H9 (cell line): Measurements from ENCODE around the gene MED22. TPM values are rescaled to one million over a fixed set of nuclear protein-coding genes. Genes with fewer than 3 reads are reported as not detected.

Experiments
- DNase-seq: peaks from one replicate; pipeline ENCODE4 v3.0.0-alpha.2; 2017
- H2AFZ ChIP-seq: one replicate; pipeline ENCODE4 v1.6.1; 2013; ENCODE audit warnings: mild to moderate bottlenecking, low read length, control low read depth, moderate library complexity
- H2AK5ac ChIP-seq: 2 replicates; pipeline ENCODE4 v1.6.1; 2013; ENCODE audit warnings: low read length, control low read depth, mixed read lengths; ENCODE audit not compliant: insufficient read length
- H2BK120ac ChIP-seq: one replicate; pipeline ENCODE4 v1.6.1; 2013; ENCODE audit warnings: low read depth, mild to moderate bottlenecking, low read length, control low read depth, inconsistent platforms; ENCODE audit not compliant: poor library complexity, severe bottlenecking
- H2BK12ac ChIP-seq: 2 replicates; pipeline ENCODE4 v1.6.1; 2013; ENCODE audit warnings: low read length, control low read depth, mixed read lengths, low read depth; ENCODE audit not compliant: insufficient read length
- H2BK15ac ChIP-seq: 2 replicates; pipeline ENCODE4 v1.6.1; 2013; ENCODE audit warnings: low read depth, low read length, control low read depth
- H2BK20ac ChIP-seq: one replicate; pipeline ENCODE4 v1.6.1; 2013; ENCODE audit warnings: low read depth, mild to moderate bottlenecking, low read length, control low read depth, inconsistent platforms; ENCODE audit not compliant: poor library complexity, severe bottlenecking
- H2BK5ac ChIP-seq: 2 replicates; pipeline ENCODE4 v1.6.1; 2013; ENCODE audit warnings: low read length, control low read depth, mixed read lengths; ENCODE audit not compliant: insufficient read length
- H3K14ac ChIP-seq: 2 replicates; pipeline ENCODE4 v1.6.1; 2013; ENCODE audit warnings: low read length, control low read depth; ENCODE audit not compliant: insufficient read depth
- H3K18ac ChIP-seq: 2 replicates; pipeline ENCODE4 v1.6.1; 2013; ENCODE audit warnings: low read depth, mild to moderate bottlenecking, mixed read lengths, low read length, control low read depth; ENCODE audit not compliant: insufficient read length
- H3K23ac ChIP-seq: 2 replicates; pipeline ENCODE4 v1.6.1; 2013; ENCODE audit warnings: low read length, control low read depth, mixed read lengths, low read depth; ENCODE audit not compliant: insufficient read length
- H3K23me2 ChIP-seq: 2 replicates; pipeline ENCODE4 v1.6.1; 2013; ENCODE audit warnings: low read depth, mild to moderate bottlenecking, mixed read lengths, low read length, control low read depth; ENCODE audit not compliant: insufficient read length, poor library complexity, severe bottlenecking
- H3K27ac ChIP-seq: 2 replicates; pipeline ENCODE4 v1.5.1; 2013; ENCODE audit warnings: low read length, control low read depth, mixed read lengths, low read depth; ENCODE audit not compliant: insufficient read length
- H3K27me3 ChIP-seq: 2 replicates; pipeline ENCODE4 v1.6.1; 2013; ENCODE audit warnings: low read length, control low read depth, inconsistent platforms; ENCODE audit not compliant: insufficient read depth
- H3K4ac ChIP-seq: 2 replicates; pipeline ENCODE4 v1.6.1; 2013; ENCODE audit warnings: low read depth, mild to moderate bottlenecking, control low read depth, inconsistent platforms, low read length, moderate library complexity
- H3K4me1 ChIP-seq: 2 replicates; pipeline ENCODE4 v1.6.1; 2013; ENCODE audit warnings: low read length, control low read depth, inconsistent platforms; ENCODE audit not compliant: insufficient read depth
- H3K4me2 ChIP-seq: 2 replicates; pipeline ENCODE4 v1.6.1; 2013; ENCODE audit warnings: low read length, control low read depth, mixed read lengths; ENCODE audit not compliant: insufficient read length, insufficient read depth
- H3K56ac ChIP-seq: 2 replicates; pipeline ENCODE4 v1.6.1; 2013; ENCODE audit warnings: low read depth, mild to moderate bottlenecking, mixed read lengths, low read length, control low read depth; ENCODE audit not compliant: insufficient read length
- H3K79me1 ChIP-seq: 2 replicates; pipeline ENCODE4 v1.6.1; 2013; ENCODE audit warnings: low read depth, mild to moderate bottlenecking, moderate library complexity, low read length, control low read depth, inconsistent platforms; ENCODE audit not compliant: insufficient read depth, poor library complexity, severe bottlenecking
- H3K79me2 ChIP-seq: 2 replicates; pipeline ENCODE4 v1.6.1; 2013; ENCODE audit warnings: low read length, control low read depth, inconsistent platforms; ENCODE audit not compliant: insufficient read depth
- H3K9ac ChIP-seq: 2 replicates; pipeline ENCODE4 v1.6.1; 2013; ENCODE audit warnings: low read length, control low read depth, mixed read lengths; ENCODE audit not compliant: insufficient read length; ENCODE audit errors: extremely low read depth
- H3K9me3 ChIP-seq: one replicate; pipeline ENCODE4 v1.6.1; 2013; ENCODE audit warnings: low read depth, low read length, inconsistent platforms; ENCODE audit not compliant: control insufficient read depth
- H3T11ph ChIP-seq: one replicate; pipeline ENCODE4 v1.6.1; 2013; ENCODE audit warnings: mild to moderate bottlenecking, low read length, control low read depth, inconsistent platforms
- H4K20me1 ChIP-seq: one replicate; pipeline ENCODE4 v1.6.1; 2013; ENCODE audit not compliant: control insufficient read depth, insufficient read length, insufficient read depth
- H4K5ac ChIP-seq: 2 replicates; pipeline ENCODE4 v1.6.1; 2013; ENCODE audit warnings: low read depth, mild to moderate bottlenecking, mixed read lengths, low read length, control low read depth; ENCODE audit not compliant: insufficient read length
- H4K8ac ChIP-seq: replicated peaks from 2 replicates; pipeline ENCODE4 v1.6.1; 2013; ENCODE audit warnings: low read length, control low read depth, mixed read lengths, low read depth; ENCODE audit not compliant: insufficient read length
- H4K91ac ChIP-seq: 2 replicates; pipeline ENCODE4 v1.6.1; 2013; ENCODE audit warnings: low read depth, mild to moderate bottlenecking, moderate library complexity, mixed read lengths, low read length, control low read depth; ENCODE audit not compliant: insufficient read length
- H3K27ac Mint-ChIP-seq, 3 experiments: 2 replicates in 2 of 3; 3 replicates in 1 of 3; pipeline ENCODE4 v1.8.0; 2020 to 2021; ENCODE audit warnings: mixed read lengths in 3 of 3, mild to moderate bottlenecking in 1 of 3, moderate library complexity in 1 of 3
- H3K27me3 Mint-ChIP-seq: 2 replicates; pipeline ENCODE4 v1.8.0; 2021; ENCODE audit warnings: low read depth, mild to moderate bottlenecking, moderate library complexity, mixed read lengths
- H3K36me3 Mint-ChIP-seq, 3 experiments: 2 replicates in 2 of 3; 3 replicates in 1 of 3; pipeline ENCODE4 v1.8.0; 2020 to 2021; ENCODE audit warnings: low read depth in 3 of 3, mixed read lengths in 3 of 3; ENCODE audit not compliant: insufficient read depth in 1 of 3
- H3K4me1 Mint-ChIP-seq, 2 experiments: 2 replicates each; pipeline ENCODE4 v1.8.0; 2020; ENCODE audit warnings: mixed read lengths in 2 of 2
- H3K4me3 Mint-ChIP-seq, 2 experiments: 2 replicates in 1 of 2; 3 replicates in 1 of 2; pipeline ENCODE4 v1.8.0; 2020 to 2021; ENCODE audit warnings: mild to moderate bottlenecking in 2 of 2, mixed read lengths in 2 of 2, moderate library complexity in 1 of 2
- H3K9me3 Mint-ChIP-seq, 2 experiments: 2 replicates in 1 of 2; 3 replicates in 1 of 2; pipeline ENCODE4 v1.8.0; 2020; ENCODE audit warnings: mild to moderate bottlenecking in 2 of 2, mixed read lengths in 2 of 2, moderate library complexity in 1 of 2
- WGBS: extraction: QIAGEN DNeasy Blood & Tissue Kit; methylation state at CpG from one replicate; pipeline ENCODE4 v1.1.7; 2013; ENCODE audit warnings: missing lambda C conversion rate, low lambda C conversion rate, mixed read lengths; ENCODE audit not compliant: insufficient read length; ENCODE audit errors: extremely low coverage; 5-methylcytosine and 5-hydroxymethylcytosine counted together
- total RNA-seq: library from RNA; stranded (reverse); gene quantifications from 2 replicates; pipeline ENCODE4 v1.2.1, GENCODE V29; 2021
- TF ChIP-seq, protein P1 (sequence below): fragments of 200-600 bp; sonication (generic); conservative IDR thresholded peaks from 3 replicates; pipeline ENCODE4 v1.8.0; 2021; ENCODE audit warnings: antibody characterized with exemption, mild to moderate bottlenecking

The MED22 gene
- total RNA-seq, 1 experiment from 2014 or later, result 60.1 TPM

DNA sequence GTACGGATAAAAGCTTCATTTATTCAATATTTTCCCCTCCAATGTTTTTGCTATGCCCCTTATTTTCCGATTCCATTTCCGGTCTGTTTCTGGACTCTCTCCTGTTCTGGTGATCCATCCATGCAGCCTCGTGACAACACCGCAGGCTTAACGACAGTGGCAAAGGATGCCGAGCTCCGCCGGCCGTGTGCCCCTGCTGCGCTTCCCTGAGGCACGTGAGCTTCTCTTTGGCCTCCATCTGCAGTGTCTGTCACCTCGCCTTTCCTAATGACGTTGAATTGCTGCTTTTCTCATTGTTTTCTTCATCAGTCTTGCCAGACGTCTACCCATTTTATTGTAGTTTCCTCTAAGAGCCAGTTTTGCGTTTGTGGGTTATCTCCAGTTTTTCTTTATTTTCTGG lies 40.6 kb downstream of the MED22 start:
- Histone ChIP-seq H3K4me1 (no peaks in the 10 kb centered on the region), H2AFZ (no peak overlapping the region), H3K4me2 (no peak overlapping the region), H3K18ac (no peak overlapping the region), H2BK20ac (no peak overlapping the region), H3K27me3 (no peaks in the 10 kb centered on the region), H2BK15ac (no peak overlapping the region), H3K79me1 (no peaks in the 10 kb centered on the region), H4K20me1 (no peaks in the 10 kb centered on the region), H2BK120ac (no peak overlapping the region), H3K27ac (no peak overlapping the region), H3K23ac (no peak overlapping the region), H3T11ph (no peak overlapping the region), H3K9me3 (no peaks in the 10 kb centered on the region), H2BK12ac (no peak overlapping the region), H4K5ac (no peak overlapping the region), H3K9ac (no peak overlapping the region), H2BK5ac (no peak overlapping the region), H3K23me2 (no peaks in the 10 kb centered on the region), H4K91ac (no peak overlapping the region), H3K79me2 (no peaks in the 10 kb centered on the region), H3K14ac (no peak overlapping the region), H3K4ac (no peak overlapping the region), H4K8ac (no peak overlapping the region), H2AK5ac (no peak overlapping the region), H3K56ac (no peak overlapping the region)
- TF ChIP-seq, protein P1, sequence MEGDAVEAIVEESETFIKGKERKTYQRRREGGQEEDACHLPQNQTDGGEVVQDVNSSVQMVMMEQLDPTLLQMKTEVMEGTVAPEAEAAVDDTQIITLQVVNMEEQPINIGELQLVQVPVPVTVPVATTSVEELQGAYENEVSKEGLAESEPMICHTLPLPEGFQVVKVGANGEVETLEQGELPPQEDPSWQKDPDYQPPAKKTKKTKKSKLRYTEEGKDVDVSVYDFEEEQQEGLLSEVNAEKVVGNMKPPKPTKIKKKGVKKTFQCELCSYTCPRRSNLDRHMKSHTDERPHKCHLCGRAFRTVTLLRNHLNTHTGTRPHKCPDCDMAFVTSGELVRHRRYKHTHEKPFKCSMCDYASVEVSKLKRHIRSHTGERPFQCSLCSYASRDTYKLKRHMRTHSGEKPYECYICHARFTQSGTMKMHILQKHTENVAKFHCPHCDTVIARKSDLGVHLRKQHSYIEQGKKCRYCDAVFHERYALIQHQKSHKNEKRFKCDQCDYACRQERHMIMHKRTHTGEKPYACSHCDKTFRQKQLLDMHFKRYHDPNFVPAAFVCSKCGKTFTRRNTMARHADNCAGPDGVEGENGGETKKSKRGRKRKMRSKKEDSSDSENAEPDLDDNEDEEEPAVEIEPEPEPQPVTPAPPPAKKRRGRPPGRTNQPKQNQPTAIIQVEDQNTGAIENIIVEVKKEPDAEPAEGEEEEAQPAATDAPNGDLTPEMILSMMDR, result no peak
- no peak overlapping the region for H3K4me3 Mint-ChIP-seq
- H3K9me3 Mint-ChIP-seq, result peaks cover 10 to 12% of the 10 kb centered on the region in 2 experiments
- peaks cover 9 to 10% (median 9%) of the 10 kb centered on the region in 3 experiments; a peak in 6 of 7 replicates for H3K36me3 Mint-ChIP-seq
- H3K4me1 Mint-ChIP-seq, result no peaks in the 10 kb centered on the region
- no peak for DNase-seq
- no peak overlapping the region for H3K27ac Mint-ChIP-seq
- peaks cover 40% of the 10 kb centered on the region for H3K27me3 Mint-ChIP-seq
- WGBS, result no CpG with 5 or more reads among the region's 16 CpGs
